D721Med (cell line): Measurements from ENCODE around the gene BTBD1.

Experiments used
- DNase-seq: peaks from one replicate; pipeline ENCODE4 v3.0.0; 2011; ENCODE audit warnings: low spot score; ENCODE audit not compliant: insufficient read length
- FAIRE-seq: peaks from 2 replicates; lab custom pipeline; 2011; peaks lifted over from hg19 to GRCh38; lab: Jason Lieb, UNC
- TF ChIP-seq, protein P1 (sequence below): IDR thresholded peaks from 2 replicates; pipeline ENCODE4 v1.5.1; 2012; ENCODE audit warnings: mild to moderate bottlenecking, control low read depth; ENCODE audit not compliant: insufficient read depth; ENCODE audit errors: missing control alignments

Gene BTBD1

DNA sequence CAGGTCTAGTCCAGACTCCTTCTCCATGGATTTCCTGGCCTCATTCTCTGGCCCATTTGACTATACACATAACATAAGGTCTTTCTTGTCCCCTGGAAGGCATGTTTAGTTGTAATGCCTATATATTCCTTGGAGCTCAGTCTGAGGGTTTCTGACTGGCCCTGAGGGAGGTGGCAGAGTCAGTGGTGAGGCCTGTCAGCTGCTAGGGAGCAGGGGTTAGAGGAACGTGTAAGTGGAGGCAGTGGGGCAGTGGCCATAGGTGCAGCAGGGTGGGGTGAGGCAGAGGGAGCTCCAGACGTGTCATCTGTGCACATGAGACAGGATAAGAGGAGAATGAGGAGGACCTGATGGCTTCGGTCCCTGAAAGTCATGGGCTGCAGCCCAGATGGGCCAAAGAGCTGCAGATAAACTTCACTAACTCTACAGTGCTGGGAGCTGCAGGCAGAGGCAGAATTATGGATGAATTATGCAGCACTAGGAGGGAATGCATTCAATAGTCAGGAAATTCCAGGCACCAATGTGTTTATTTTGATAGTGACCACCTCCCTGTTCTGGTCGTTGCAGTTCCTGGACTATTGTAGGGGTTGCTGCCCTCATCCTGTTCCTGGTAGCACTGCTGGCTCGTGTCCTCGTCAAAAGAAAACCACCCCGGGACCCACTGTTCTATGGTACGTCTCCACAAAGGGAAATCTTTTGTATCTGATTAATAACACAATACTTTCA, 45.3 kb upstream of the BTBD1 start:
- DNase-seq (no peak), FAIRE-seq (no peak)
- TF ChIP-seq, protein P1, sequence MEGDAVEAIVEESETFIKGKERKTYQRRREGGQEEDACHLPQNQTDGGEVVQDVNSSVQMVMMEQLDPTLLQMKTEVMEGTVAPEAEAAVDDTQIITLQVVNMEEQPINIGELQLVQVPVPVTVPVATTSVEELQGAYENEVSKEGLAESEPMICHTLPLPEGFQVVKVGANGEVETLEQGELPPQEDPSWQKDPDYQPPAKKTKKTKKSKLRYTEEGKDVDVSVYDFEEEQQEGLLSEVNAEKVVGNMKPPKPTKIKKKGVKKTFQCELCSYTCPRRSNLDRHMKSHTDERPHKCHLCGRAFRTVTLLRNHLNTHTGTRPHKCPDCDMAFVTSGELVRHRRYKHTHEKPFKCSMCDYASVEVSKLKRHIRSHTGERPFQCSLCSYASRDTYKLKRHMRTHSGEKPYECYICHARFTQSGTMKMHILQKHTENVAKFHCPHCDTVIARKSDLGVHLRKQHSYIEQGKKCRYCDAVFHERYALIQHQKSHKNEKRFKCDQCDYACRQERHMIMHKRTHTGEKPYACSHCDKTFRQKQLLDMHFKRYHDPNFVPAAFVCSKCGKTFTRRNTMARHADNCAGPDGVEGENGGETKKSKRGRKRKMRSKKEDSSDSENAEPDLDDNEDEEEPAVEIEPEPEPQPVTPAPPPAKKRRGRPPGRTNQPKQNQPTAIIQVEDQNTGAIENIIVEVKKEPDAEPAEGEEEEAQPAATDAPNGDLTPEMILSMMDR: no peak

DNA sequence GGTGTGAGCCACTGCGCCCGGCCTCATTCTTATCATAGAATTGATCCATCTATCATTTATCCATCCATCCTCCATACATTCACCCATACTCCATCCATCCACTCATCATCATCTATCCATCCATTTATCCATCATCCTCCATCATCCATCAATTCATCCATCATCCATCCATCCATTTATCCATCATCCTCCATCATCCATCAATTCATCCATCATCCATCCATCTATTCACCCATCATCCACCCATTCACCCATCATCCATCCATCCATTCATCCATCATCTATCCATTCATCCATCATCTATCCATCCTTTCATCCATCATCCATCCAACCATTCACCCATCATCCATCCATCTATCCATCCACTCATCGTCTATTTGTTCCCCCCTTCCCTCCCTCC, 44.1 kb upstream of the BTBD1 start:
- DNase-seq (no peak), FAIRE-seq (no peak)
- TF ChIP-seq, protein P1: no peak

DNA sequence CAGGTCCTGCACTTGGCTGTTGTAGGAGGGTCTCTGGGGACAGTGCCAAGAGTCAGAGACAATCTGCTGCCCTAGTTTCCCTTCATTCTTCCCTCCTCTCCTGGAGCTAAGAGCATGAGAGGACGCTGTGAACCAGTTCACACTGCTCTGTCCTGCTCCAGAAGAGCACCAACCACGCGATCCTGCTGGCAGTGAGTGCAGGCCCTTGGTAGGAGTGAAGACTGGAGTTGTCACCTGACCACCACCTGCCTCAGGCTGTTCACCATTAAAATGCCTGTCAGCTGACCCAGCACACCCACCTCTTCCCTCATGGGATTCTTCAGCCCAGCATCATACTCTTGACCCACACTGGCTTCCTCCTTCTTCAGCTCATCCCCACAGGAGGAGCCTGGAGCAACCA, 43.3 kb upstream of the BTBD1 start:
- FAIRE-seq: no peak
- DNase-seq: no peak
- TF ChIP-seq, protein P1: no peak

DNA sequence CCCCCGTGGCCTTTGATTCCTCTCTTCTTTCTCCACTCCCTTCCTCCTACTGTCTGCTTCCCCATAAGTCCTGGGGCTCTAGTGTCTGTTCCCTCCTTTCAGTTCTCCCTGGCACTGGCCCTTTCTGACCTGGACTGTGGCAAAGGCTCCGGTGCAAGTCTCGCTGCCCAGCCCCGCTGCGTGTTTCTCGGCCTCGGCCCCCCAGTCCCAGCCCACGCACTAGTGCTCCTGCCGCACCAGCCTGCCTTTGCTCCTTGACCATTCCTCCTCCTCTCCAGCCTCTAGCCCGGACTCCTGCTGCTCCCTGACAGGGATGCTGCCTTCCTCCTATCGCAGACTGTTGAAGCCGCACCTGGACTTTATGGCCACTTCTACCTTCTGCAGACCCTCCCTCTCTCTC, 42.5 kb upstream of the BTBD1 start:
- TF ChIP-seq, protein P1: no peak
- no peak for FAIRE-seq
- no peak for DNase-seq

DNA sequence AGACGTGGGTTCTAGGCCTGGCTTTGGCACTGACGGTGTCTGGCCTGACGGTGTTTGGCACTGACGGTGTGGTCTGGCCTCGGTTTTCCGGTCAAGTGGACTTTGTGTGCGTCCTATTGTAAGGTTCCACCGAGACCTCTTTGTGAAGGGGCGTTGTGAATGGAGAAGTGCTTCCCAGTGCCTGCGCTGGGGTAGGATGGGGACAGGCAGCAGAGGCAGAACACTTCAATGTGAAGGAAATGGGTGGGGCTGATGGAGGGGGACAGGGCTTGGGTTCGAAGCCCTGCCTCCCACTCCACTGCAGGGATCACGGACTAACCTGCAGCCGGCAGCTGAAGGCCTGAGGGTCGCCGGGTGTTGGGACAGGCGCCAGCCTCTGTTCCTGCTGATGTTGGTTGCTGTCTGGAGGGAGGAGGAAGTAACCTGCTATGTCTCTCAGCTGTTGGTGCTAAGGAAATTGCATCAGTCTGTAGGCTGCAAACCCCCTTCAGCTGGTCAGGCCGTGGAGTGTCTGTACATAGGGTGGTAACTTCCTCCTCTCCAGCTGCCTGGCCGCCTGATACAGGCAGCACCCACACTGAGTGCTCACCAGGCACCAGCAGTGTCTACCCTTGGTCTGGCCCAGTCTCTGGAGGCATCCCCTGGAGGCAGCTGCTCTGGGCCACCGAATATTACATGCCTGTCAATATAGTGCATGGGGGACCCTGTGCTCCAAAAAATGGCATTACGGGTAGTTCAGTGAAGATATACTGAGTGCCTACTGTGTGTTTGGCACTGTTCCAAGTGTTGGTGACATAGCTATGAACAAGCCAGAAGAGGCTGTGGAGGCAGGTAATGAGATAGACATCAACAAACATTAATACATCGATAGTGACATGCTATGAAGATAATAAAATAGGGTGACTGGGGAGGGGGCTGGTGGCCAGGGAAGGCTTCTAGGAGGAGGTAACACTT, 41.5 kb upstream of the BTBD1 start:
- no peak for DNase-seq
- TF ChIP-seq, protein P1: no peak
- no peak for FAIRE-seq

DNA sequence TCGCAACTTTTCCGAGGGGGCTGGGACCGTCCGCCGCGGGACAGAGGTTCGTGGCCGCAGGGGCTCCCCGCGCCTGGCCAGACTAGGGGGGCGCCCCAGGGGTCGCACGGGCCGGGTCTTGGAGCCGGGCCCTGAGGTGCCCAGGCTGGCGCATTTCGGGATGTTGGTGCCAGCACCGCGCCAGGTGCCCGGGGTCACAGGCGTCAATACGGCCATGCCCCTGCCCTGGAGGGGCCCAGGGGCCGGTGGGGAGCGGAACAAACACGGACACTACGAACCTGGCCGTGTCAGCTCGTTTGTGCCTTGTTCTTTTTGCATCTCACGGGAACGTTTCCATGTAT, 40.8 kb upstream of the BTBD1 start:
- TF ChIP-seq, protein P1: no peak
- FAIRE-seq (no peak), DNase-seq (no peak)
